LNCAP (cell line): Measurements from ENCODE around the gene AIPL1.

ENCODE experiments used
- TF ChIP-seq, protein P1 (sequence below): fragments of 450-650 bp; IDR thresholded peaks from 2 replicates; pipeline ENCODE4 v1.5.1; 2017; ENCODE audit warnings: mild to moderate bottlenecking

The AIPL1 gene

DNA sequence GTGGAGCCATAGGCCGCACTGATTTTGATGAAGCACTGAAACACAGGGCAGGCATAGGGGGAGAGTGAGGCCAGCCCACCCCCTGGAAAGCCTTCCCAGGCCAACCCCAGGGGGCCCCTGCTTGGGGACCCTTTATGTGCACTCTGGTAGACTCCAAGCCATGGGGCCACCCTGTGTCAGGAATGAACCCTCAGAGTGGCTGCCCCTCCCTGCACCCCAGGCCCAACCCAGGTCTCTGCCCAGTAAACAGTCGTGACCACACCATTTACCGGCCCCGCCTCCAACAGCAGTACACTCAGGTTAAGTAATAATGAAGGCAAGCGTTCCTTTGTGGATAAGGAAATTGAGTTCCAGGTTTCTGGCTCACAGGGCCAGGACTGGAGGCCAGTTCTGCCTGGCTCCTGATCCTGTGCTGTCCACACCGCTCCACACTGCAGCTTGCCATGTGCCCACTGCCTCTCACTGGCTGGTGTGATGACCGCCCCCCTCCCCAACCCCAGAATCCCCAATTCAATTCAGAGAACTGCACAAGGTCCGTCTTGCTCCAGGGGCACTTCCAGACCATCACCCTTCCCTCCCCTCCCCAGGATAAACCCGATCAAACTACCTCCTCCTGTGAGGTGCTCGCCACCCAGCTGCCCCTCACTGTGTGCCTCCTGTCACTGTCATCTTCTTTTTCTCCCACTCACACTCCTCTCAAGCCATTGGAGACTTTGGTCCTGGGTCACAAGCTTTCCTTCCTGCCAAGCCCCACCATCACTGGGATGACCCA is 23.0 kb upstream of the AIPL1 start:
- TF ChIP-seq, protein P1, sequence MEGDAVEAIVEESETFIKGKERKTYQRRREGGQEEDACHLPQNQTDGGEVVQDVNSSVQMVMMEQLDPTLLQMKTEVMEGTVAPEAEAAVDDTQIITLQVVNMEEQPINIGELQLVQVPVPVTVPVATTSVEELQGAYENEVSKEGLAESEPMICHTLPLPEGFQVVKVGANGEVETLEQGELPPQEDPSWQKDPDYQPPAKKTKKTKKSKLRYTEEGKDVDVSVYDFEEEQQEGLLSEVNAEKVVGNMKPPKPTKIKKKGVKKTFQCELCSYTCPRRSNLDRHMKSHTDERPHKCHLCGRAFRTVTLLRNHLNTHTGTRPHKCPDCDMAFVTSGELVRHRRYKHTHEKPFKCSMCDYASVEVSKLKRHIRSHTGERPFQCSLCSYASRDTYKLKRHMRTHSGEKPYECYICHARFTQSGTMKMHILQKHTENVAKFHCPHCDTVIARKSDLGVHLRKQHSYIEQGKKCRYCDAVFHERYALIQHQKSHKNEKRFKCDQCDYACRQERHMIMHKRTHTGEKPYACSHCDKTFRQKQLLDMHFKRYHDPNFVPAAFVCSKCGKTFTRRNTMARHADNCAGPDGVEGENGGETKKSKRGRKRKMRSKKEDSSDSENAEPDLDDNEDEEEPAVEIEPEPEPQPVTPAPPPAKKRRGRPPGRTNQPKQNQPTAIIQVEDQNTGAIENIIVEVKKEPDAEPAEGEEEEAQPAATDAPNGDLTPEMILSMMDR: no peak

DNA sequence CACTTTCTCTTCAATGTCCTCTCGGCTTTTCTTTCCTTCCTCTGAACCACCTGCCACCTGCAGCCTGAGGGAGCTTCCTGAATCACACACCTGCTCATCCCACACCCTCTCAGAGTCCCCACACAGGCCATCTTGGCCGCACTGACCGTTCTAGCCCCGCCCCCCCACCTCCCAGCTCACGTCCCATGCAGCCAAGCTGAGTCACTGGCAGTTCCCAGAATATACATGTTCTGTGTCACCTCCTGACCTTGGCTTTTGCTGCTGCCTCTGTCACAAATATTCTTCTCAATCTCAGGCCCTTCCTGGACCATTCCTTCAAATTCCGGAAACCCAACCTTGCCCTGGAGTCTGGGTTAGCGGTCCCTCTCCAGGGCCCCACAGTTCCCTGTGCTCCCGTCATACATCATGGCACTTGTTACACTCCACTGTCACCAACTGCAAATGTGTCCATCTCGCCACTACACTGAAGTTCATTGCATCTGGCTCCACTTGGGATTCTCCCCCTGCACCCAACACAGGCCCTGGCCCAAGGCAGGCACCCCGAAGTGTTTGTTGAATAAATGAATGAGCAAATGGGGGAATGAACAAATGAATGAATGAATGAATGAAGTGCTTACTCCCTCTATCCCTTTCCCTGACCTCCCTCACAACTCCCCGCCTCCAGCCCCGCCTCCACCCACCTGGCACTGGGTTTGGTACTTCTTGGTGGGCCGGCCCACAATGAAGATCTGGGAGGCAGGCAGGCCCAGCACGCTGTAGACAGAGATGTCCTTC is 22.2 kb upstream of the AIPL1 start:
- TF ChIP-seq, protein P1: no peak

DNA sequence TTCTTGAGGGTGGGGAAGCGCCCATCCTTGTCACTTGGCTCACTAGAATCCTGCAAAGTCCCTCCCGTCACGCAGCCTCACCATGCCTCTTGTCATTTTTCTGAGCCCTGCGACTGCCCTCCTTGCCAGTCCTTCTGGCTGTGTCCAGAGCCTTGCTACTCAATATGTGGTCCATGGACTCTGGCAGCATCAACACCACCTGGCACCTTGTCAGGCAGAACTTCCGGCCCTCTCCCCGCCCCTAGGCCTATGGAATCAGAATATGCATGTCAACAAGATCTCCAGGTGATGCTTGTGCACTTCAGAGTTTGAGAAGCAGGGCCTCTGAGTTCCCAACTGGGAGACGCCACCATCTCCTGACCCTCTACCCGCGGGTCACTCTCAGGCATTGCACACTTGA is 21.4 kb upstream of the AIPL1 start:
- TF ChIP-seq, protein P1: no peak

DNA sequence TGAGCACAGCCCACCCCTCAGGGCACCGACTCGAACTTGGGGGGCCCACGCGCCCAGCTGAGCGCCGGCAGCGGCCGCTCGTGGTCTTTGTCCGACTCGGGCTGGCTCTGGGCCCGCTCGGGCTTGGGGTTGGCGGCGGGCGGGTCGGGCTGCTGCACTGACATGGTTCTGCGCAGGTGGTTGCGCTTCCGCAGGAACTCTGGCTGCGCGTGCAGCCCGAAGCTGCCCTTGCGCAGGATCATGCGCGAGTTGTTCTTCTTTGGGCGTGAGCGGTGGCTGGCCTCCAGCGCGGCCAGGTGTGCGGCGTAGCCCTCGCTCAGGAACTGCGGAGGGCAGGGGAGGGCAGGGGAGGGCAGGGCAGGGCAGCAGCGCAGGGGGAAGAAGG is 20.4 kb upstream of the AIPL1 start:
- TF ChIP-seq, protein P1: no peak

DNA sequence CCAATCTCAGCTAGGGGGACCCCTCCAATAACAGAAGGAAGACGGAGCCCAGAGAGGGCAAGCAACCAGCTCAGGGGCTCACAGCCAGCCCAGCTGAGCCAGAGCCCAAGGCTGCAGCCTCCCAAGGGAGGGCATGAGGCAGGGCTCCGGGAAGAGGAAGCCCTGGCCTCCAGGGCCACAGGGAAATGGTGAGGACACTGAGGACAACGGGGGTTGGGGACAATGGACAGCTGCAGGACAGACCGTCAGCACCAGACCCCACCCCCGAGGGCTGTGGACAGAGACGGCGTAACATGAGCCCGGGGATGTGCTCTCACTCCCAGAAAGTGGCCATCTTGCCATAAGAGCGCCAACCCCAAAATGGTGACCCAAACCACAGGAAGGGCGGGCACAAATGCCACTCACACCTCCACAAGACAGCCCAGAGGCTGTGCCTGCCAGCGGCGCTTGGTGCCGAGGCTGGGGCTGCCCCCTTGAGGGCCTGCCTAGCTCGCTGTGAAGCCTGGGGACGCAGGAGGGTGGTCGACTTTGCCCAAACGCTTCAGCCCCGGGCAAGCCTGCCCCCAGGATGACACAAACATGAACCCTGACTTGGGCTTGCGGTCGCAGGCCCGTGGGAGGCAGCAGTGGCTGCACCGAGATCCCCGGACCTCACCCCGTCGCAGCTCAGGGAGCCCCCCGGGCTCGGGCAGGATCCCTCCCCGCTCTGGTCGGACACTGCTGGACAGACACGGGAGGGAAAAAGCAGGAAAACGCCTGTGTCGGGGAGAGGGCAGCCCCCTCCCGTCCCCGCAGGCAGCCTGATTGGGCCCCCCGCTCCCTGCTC is 19.8 kb upstream of the AIPL1 start:
- TF ChIP-seq, protein P1: no peak

DNA sequence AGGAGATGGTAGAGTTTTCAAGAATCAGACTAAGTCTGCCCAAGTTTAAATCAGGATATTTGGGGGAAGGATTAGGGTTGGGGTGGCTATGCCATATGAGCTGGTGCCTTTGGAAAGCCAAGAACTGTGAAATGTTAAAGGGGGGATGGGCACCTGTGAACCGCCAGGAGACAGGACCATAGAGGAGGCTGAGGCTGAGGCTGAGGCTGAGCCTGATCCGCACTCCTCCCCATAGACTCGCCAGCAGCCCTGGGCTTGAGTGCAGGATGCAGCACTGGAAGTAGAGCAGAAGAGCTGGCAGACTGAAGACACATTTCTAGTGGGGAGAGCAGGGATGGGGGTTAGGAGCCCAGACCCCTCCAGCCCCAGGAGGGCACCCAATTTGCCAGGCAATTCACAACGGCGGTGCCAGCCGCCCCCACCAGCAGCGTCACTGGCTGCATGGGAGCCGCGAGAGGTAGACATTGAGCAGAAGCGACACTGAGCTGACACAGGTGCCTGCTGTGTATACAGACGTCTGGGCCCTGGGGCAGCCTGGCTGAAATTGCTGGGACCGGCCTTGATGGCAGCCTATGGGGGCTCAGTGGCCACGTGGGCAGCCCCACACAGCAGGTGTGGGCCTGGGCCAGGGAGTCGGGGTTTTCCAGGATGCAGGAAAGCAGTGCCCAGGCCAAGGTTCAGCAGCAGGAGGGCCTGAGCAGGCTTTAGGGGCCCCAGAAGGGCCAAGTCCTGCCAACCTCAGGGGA is 18.5 kb upstream of the AIPL1 start:
- TF ChIP-seq, protein P1: no peak
